ENCODE data around the gene EML4. TPM values are rescaled to one million over a fixed set of nuclear protein-coding genes. Genes with fewer than 3 reads are reported as not detected.

The EML4 gene
- polyA plus RNA-seq, 1 experiment, result 19.1 TPM

DNA sequence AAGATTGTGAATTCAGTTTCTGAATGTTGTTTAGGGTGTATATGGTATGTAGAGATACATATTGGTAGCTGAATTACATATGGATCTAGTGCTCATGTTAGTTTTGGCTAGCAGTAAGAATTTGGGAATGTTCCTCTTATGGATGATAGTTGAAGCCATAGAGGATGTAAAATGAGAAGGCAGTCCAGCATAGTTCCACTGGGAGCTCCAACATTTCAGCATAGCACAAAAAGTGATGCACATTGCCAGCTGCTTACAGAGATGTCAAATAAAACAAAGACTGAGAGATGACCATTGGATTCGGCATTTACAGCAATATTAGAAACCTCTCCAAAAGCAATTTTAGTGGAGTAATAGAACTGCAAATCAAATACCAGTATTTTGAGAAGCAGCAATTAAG, 77.4 kb downstream of the EML4 start:
- ChIA-PET POLR2A (no interaction called here), CTCF (interaction anchor here (0.8 to 1.1 kb wide), 2 partner anchors 17 to 131 kb away, joined by 3 read pairs; no protein-coding TSS in a partner anchor)
- DNase-seq (ENCODE audit: low read depth), result no peak
- no peak overlapping the region for H3K4me3 ChIP-seq (ENCODE audit: low read depth, low read length)
- TF ChIP-seq, protein P1, sequence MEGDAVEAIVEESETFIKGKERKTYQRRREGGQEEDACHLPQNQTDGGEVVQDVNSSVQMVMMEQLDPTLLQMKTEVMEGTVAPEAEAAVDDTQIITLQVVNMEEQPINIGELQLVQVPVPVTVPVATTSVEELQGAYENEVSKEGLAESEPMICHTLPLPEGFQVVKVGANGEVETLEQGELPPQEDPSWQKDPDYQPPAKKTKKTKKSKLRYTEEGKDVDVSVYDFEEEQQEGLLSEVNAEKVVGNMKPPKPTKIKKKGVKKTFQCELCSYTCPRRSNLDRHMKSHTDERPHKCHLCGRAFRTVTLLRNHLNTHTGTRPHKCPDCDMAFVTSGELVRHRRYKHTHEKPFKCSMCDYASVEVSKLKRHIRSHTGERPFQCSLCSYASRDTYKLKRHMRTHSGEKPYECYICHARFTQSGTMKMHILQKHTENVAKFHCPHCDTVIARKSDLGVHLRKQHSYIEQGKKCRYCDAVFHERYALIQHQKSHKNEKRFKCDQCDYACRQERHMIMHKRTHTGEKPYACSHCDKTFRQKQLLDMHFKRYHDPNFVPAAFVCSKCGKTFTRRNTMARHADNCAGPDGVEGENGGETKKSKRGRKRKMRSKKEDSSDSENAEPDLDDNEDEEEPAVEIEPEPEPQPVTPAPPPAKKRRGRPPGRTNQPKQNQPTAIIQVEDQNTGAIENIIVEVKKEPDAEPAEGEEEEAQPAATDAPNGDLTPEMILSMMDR (IDR thresholded peaks at IDR 0.05; ENCODE audit: insufficient read depth, low read depth, low read length), result no peak
- no peaks in the 10 kb centered on the region for H3K27me3 ChIP-seq (ENCODE audit: control insufficient read depth, insufficient read depth, low read length)
- H3K36me3 ChIP-seq (ENCODE audit: control insufficient read depth, insufficient read depth, low read length), result no peaks in the 10 kb centered on the region

DNA sequence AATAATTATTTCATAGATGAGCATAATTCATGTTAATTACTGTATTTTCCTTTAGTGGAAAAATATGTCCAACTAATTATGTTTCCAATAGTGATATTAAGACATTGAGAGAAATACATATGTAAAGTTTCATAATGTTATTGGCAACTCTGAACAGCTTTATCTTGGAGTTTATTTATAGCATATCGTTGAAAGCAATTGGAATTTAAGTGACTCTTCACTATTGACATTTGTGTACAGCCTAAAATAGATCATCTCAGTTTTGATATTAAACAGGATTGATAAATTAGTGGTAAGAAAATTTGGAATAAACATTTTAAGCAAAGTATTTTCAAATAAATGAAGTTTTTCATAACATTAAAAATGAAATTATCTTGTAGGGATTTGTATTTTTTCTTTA, 79.7 kb downstream of the EML4 start:
- ChIA-PET POLR2A (no interaction called here), CTCF (no interaction called here)
- no peaks in the 10 kb centered on the region for H3K36me3 ChIP-seq (ENCODE audit: control insufficient read depth, insufficient read depth, low read length)
- no peak for DNase-seq (ENCODE audit: low read depth)
- no peak overlapping the region for H3K4me3 ChIP-seq (ENCODE audit: low read depth, low read length)
- TF ChIP-seq, protein P1 (IDR thresholded peaks at IDR 0.05; ENCODE audit: insufficient read depth, low read depth, low read length), result no peak
- no peaks in the 10 kb centered on the region for H3K27me3 ChIP-seq (ENCODE audit: control insufficient read depth, insufficient read depth, low read length)

DNA sequence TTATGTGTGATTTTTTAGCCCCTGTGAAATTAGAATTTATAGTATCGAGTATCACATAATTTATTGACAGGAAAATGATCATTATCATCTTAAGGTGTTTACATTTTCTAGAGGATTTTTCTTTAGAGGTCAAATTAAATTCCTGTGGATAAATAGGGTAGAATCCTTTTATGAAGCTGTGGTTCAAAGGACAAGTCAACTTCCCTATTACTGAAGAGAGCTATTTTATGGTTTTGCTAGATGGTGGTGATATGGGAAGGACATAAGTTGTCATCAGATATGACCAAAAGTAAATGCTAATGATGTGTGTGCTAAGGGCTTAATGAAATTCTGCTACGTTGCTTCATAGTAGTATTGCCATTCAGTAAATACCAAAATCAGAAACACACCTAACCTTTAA, 80.1 kb downstream of the EML4 start:
- DNase-seq (ENCODE audit: low read depth), result no peak
- H3K4me3 ChIP-seq (ENCODE audit: low read depth, low read length), result no peak overlapping the region
- no peaks in the 10 kb centered on the region for H3K36me3 ChIP-seq (ENCODE audit: control insufficient read depth, insufficient read depth, low read length)
- POLR2A ChIA-PET, result no interaction called here
- CTCF ChIA-PET, result interaction anchor here (0.6 kb wide), 1 partner anchor 12 kb away, joined by 3 read pairs; no protein-coding TSS in a partner anchor
- H3K27me3 ChIP-seq (ENCODE audit: control insufficient read depth, insufficient read depth, low read length), result no peaks in the 10 kb centered on the region
- TF ChIP-seq, protein P1 (IDR thresholded peaks at IDR 0.05; ENCODE audit: insufficient read depth, low read depth, low read length), result no peak

DNA sequence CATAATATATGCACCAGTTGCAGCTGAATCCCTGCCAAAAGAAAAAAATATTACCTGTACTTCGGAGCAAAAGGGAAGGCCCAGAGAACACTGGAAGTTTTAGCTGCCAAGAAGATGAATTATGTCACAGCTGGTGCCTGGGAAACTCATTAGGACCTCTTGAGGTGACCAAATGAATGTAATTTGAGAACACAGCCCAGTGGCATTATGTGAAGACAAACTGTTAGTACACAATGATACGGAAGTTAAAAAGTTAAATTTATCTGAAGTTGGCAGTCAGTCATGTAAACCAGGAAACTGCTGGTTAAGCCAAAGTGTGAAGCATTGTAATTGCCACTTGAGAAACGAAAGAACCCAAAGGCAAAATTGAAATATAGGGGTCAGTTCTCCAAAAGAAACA, 80.7 kb downstream of the EML4 start:
- H3K36me3 ChIP-seq (ENCODE audit: control insufficient read depth, insufficient read depth, low read length), result no peaks in the 10 kb centered on the region
- ChIA-PET POLR2A (no interaction called here), CTCF (interaction anchor here (0.6 kb wide), 1 partner anchor 13 kb away, joined by 3 read pairs; no protein-coding TSS in a partner anchor)
- TF ChIP-seq, protein P1 (IDR thresholded peaks at IDR 0.05; ENCODE audit: insufficient read depth, low read depth, low read length), result no peak
- DNase-seq (ENCODE audit: low read depth), result no peak
- no peak overlapping the region for H3K4me3 ChIP-seq (ENCODE audit: low read depth, low read length)
- no peaks in the 10 kb centered on the region for H3K27me3 ChIP-seq (ENCODE audit: control insufficient read depth, insufficient read depth, low read length)

DNA sequence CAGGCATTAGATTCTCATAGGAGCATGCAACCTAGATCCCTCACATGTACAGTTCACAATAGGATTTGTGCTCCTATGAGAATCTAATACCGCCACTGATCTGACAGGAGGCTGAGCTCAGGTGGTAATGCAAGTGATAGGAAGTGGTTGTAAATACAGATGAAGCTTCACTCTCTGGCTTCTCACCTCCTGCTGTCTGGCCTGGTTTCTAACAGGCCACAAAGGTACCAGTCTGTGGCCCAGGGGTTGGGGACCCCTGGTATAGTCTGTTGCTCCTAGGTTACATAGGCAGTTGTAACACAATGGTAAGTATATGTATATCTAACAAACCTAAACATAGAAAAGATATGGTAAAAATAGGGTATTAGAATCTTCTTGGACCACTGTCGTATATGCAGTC, 81.8 kb downstream of the EML4 start:
- no peak overlapping the region for H3K4me3 ChIP-seq (ENCODE audit: low read depth, low read length)
- no peaks in the 10 kb centered on the region for H3K36me3 ChIP-seq (ENCODE audit: control insufficient read depth, insufficient read depth, low read length)
- ChIA-PET POLR2A (no interaction called here), CTCF (interaction anchor here (1.1 kb wide), 1 partner anchor 17 kb away, joined by 4 read pairs; no protein-coding TSS in a partner anchor)
- no peak for DNase-seq (ENCODE audit: low read depth)
- H3K27me3 ChIP-seq (ENCODE audit: control insufficient read depth, insufficient read depth, low read length), result no peaks in the 10 kb centered on the region
- TF ChIP-seq, protein P1 (IDR thresholded peaks at IDR 0.05; ENCODE audit: insufficient read depth, low read depth, low read length), result no peak

Data from BJ (cell line).